Endodermal cell (in vitro differentiated cells): ENCODE measurements around the gene PAN2. TPM values are rescaled to one million over a fixed set of nuclear protein-coding genes. Genes with fewer than 3 reads are reported as not detected.

ENCODE experiments used
- DNase-seq: peaks from one replicate; pipeline ENCODE4 v3.0.0-alpha.2; 2017
- H3K27ac ChIP-seq: 2 replicates; pipeline ENCODE4 v1.5.1; 2013; ENCODE audit warnings: mild to moderate bottlenecking, low read depth, low read length, moderate library complexity
- H3K27me3 ChIP-seq: 2 replicates; pipeline ENCODE4 v1.6.1; 2013; ENCODE audit warnings: mild to moderate bottlenecking, low read length, moderate library complexity; ENCODE audit not compliant: insufficient read depth, control insufficient read depth, poor library complexity, severe bottlenecking
- H3K36me3 ChIP-seq: 2 replicates; pipeline ENCODE4 v1.7.0; 2013; ENCODE audit warnings: mild to moderate bottlenecking, low read length, moderate library complexity; ENCODE audit not compliant: control insufficient read depth, insufficient read depth
- H3K4me1 ChIP-seq: one replicate; pipeline ENCODE4 v1.7.0; 2013; ENCODE audit warnings: low read length; ENCODE audit not compliant: control insufficient read depth, insufficient read depth
- H3K4me3 ChIP-seq: 2 replicates; pipeline ENCODE4 v1.5.1; 2013; ENCODE audit warnings: mild to moderate bottlenecking, low read length, moderate library complexity
- H3K9ac ChIP-seq: 2 replicates; pipeline ENCODE4 v1.6.1; 2013; ENCODE audit warnings: mild to moderate bottlenecking, low read length, moderate library complexity; ENCODE audit not compliant: poor library complexity, severe bottlenecking; ENCODE audit errors: extremely low read depth
- H3K9me3 ChIP-seq: 2 replicates; pipeline ENCODE4 v1.6.1; 2013; ENCODE audit warnings: mild to moderate bottlenecking, low read length, moderate library complexity; ENCODE audit not compliant: control insufficient read depth
- H3K27ac Mint-ChIP-seq: 2 replicates; pipeline ENCODE4 v1.8.0; 2020; ENCODE audit warnings: mixed read lengths
- H3K27me3 Mint-ChIP-seq: 2 replicates; pipeline ENCODE4 v1.8.0; 2021; ENCODE audit warnings: mild to moderate bottlenecking, mixed read lengths; ENCODE audit not compliant: insufficient read depth
- H3K36me3 Mint-ChIP-seq: 2 replicates; pipeline ENCODE4 v1.8.0; 2020; ENCODE audit warnings: low read depth, mixed read lengths
- H3K4me1 Mint-ChIP-seq: 2 replicates; pipeline ENCODE4 v1.8.0; 2020; ENCODE audit warnings: mixed read lengths
- H3K4me3 Mint-ChIP-seq: 2 replicates; pipeline ENCODE4 v1.8.0; 2020; ENCODE audit warnings: mild to moderate bottlenecking, moderate library complexity, mixed read lengths
- H3K9me3 Mint-ChIP-seq: 2 replicates; pipeline ENCODE4 v1.8.0; 2020; ENCODE audit warnings: mild to moderate bottlenecking, mixed read lengths
- CTCF ChIP-seq: fragments of 200-600 bp; sonication (generic); conservative IDR thresholded peaks from 2 replicates; pipeline ENCODE4 v1.5.0; 2021; ENCODE audit warnings: antibody characterized with exemption, mild to moderate bottlenecking
- WGBS, 2 experiments: methylation state at CpG; one replicate each; pipeline versions ENCODE4 v1.1.5 to v1.1.7; 2013; ENCODE audit warnings: missing lambda C conversion rate in 2 of 2, mixed read lengths in 1 of 2; ENCODE audit not compliant: insufficient coverage in 1 of 2, insufficient read length in 1 of 2; 5-methylcytosine and 5-hydroxymethylcytosine counted together
- total RNA-seq, 2 donors: library from RNA; stranded (reverse); fragmentation: NEBNext Ultra II Directional in 1 of 2; extraction: Animal tissue kit (Norgen Biotek cat#: 25700) in 1 of 2; gene quantifications; 2 replicates in 1 of 2; 3 replicates in 1 of 2; pipeline ENCODE4 v1.2.1, GENCODE V29; 2021

PAN2 gene
- total RNA-seq, 2 donors from 2014 or later = 66.5 to 90.3 TPM

GRCh38 chr12:56330936-56331490, 2.8 kb downstream of the PAN2 start:
- Mint-ChIP-seq H3K27me3 (no peaks in the 10 kb centered on the region), H3K36me3 (peaks cover 13% of the 10 kb centered on the region), H3K4me3 (no peak overlapping the region), H3K27ac (no peak overlapping the region), H3K9me3 (no peaks in the 10 kb centered on the region), H3K4me1 (peaks cover 12% of the 10 kb centered on the region)
- WGBS, 2 experiments = 96 to 99% methylated on average over 2 to 7 of the region's 7 CpGs
- Histone ChIP-seq H3K9me3 (no peaks in the 10 kb centered on the region), H3K36me3 (no peaks in the 10 kb centered on the region), H3K27me3 (no peaks in the 10 kb centered on the region), H3K4me1 (no peaks in the 10 kb centered on the region), H3K4me3 (no peak overlapping the region), H3K27ac (no peak overlapping the region), H3K9ac (no peak overlapping the region)
- no peak for DNase-seq
- TF ChIP-seq CTCF = no peak

DNA sequence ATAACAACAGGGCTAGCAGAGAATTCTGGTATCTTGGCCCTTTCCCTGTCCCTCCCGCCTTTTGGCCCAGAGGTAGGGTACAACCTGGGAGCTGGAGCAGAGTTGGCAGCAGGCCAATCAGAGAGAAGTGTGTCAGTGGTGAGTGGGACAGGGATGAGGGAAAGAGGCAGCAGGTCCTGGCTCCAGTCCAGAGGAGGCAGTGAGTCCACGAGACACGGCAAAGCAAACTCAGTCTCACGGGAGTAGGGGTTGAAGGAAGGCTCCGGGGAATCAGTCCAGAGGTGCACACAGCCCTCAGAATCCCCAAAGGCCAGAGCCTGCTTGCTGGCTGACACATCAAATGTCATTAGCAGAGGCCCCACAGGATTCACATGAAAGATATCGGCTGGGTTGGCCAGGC, 7.3 kb downstream of the PAN2 start:
- Histone ChIP-seq H3K27ac (no peak overlapping the region), H3K4me1 (no peaks in the 10 kb centered on the region), H3K36me3 (peaks cover 15% of the 10 kb centered on the region), H3K9me3 (no peaks in the 10 kb centered on the region), H3K27me3 (no peaks in the 10 kb centered on the region), H3K4me3 (no peak overlapping the region), H3K9ac (no peak overlapping the region)
- no peaks in the 10 kb centered on the region for H3K27me3 Mint-ChIP-seq
- H3K4me1 Mint-ChIP-seq = peaks cover 3% of the 10 kb centered on the region
- 93 to 98% methylated on average over 5 to 6 of the region's 6 CpGs for WGBS, 2 experiments
- DNase-seq = no peak
- no peak overlapping the region for H3K4me3 Mint-ChIP-seq
- peaks cover 38% of the 10 kb centered on the region for H3K36me3 Mint-ChIP-seq
- TF ChIP-seq CTCF = no peak
- H3K9me3 Mint-ChIP-seq = no peaks in the 10 kb centered on the region
- no peak overlapping the region for H3K27ac Mint-ChIP-seq

GRCh38 chr12:56326126-56326525, 7.7 kb downstream of the PAN2 start:
- no peak for TF ChIP-seq CTCF
- H3K4me1 Mint-ChIP-seq = peaks cover 3% of the 10 kb centered on the region
- WGBS, 2 experiments = 91 to 94% methylated on average over 6 to 8 of the region's 8 CpGs
- Histone ChIP-seq H3K4me3 (no peak overlapping the region), H3K4me1 (no peaks in the 10 kb centered on the region), H3K27ac (no peak overlapping the region), H3K9me3 (no peaks in the 10 kb centered on the region), H3K9ac (no peak overlapping the region), H3K36me3 (peaks cover 15% of the 10 kb centered on the region), H3K27me3 (no peaks in the 10 kb centered on the region)
- no peak for DNase-seq
- no peaks in the 10 kb centered on the region for H3K27me3 Mint-ChIP-seq
- H3K27ac Mint-ChIP-seq = no peak overlapping the region
- peaks cover 38% of the 10 kb centered on the region for H3K36me3 Mint-ChIP-seq
- no peaks in the 10 kb centered on the region for H3K9me3 Mint-ChIP-seq
- no peak overlapping the region for H3K4me3 Mint-ChIP-seq
